ENCODE measurements around the gene PDE4D. TPM values are rescaled to one million over a fixed set of nuclear protein-coding genes. Genes with fewer than 3 reads are reported as not detected.

The PDE4D gene
- total and polyA plus RNA-seq, 10 of the 15 experiments (the other 5 are each of a cell fraction or from before 2014, with no cell fraction given) = 0.87 to 4.1 (median 2.2) TPM

DNA sequence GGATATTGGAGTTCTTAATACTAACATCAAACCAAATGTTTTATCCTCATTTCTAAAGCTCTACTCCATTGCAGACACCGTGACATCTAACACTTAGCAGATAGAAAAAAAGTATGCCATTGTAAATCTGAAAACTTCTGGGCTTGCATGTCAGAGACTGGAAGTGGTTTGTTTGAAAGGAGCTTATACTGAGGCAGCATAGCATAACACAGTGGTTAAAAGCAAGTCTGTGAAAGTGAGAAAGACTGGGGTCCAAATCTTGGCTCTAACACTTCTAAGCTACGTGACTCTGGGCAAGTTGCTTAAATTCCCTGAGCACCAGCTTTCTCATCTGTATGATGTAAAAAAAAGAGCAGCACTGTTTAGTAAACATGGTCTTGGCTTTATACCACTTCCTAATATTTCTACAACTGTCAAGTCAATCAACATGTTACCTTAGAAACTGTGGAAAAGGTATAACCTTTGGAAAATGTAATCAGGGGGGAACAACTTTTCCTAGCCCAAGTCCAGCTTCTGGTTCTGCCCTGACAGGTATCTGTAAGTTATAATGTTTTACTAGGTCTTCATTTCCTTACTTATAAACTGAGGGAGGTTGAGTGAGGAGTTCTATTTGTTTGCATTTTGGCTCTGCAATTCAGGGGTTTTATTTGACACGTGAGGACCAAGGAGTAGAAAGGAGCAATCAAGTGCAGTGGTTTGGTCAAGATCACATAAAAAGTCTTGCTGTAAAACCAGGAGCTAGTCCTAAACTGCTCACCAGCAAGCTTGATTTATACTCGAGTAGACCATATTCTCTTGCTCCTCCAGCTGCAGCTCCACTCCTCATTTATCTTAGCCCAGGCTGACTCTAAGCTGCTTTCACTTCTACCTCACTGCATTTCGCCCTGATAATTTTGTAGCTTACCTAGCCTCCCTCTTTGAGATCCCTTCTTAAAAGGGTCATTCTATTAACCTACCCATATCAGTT is 769.6 kb downstream of the PDE4D start (continued):
- TF ChIP-seq, protein P1, sequence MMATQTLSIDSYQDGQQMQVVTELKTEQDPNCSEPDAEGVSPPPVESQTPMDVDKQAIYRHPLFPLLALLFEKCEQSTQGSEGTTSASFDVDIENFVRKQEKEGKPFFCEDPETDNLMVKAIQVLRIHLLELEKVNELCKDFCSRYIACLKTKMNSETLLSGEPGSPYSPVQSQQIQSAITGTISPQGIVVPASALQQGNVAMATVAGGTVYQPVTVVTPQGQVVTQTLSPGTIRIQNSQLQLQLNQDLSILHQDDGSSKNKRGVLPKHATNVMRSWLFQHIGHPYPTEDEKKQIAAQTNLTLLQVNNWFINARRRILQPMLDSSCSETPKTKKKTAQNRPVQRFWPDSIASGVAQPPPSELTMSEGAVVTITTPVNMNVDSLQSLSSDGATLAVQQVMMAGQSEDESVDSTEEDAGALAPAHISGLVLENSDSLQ (IDR thresholded peaks at IDR 0.05) = peak; percentile 56
- TF ChIP-seq ZNF384 (IDR thresholded peaks at IDR 0.05; ENCODE audit: borderline replicate concordance, low read depth, low read length) (peak; percentile 25; the same call in 1 of the 2 replicates), STAT3 (IDR thresholded peaks at IDR 0.05; ENCODE audit: low read depth, low read length) (no peak), TAF1 (IDR thresholded peaks at IDR 0.05; ENCODE audit: borderline replicate concordance, low read depth, low read length) (no peak), RCOR1 (conservative IDR thresholded peaks at IDR 0.05; ENCODE audit: low read depth, low read length) (no peak), CREM (IDR thresholded peaks at IDR 0.05; ENCODE audit: low read depth) (no peak), POU2F2 (IDR thresholded peaks at IDR 0.05; ENCODE audit: borderline replicate concordance, low read depth, low read length) (peak; percentile 17; the same call in 1 of the 3 replicates), HDGF (IDR thresholded peaks at IDR 0.05) (no peak), IRF4 (IDR thresholded peaks at IDR 0.05; ENCODE audit: low read depth, low read length) (no peak), EP300 (IDR thresholded peaks at IDR 0.05; ENCODE audit: borderline replicate concordance in 1 of 2, control insufficient read depth in 1 of 2, low read depth in 2 of 2, low read length in 2 of 2) (0 out of 4 replicates have a peak, but pooled peaks have one; percentile 34 to 42), KLF5 (IDR thresholded peaks at IDR 0.05; ENCODE audit: partially characterized antibody) (no peak), SIN3A (IDR thresholded peaks at IDR 0.05; ENCODE audit: low read depth, low read length) (no peak), NBN (IDR thresholded peaks at IDR 0.05) (no peak), BMI1 (IDR thresholded peaks at IDR 0.05; ENCODE audit: borderline replicate concordance) (no peak), NRF1 (conservative IDR thresholded peaks at IDR 0.05; ENCODE audit: low read depth, low read length) (no peak), ATF7 (IDR thresholded peaks at IDR 0.05; ENCODE audit: low read depth) (no peak), SUPT20H (IDR thresholded peaks at IDR 0.05; ENCODE audit: borderline replicate concordance, control insufficient read depth, low read depth, low read length) (no peak)
- TF ChIP-seq, protein P2, sequence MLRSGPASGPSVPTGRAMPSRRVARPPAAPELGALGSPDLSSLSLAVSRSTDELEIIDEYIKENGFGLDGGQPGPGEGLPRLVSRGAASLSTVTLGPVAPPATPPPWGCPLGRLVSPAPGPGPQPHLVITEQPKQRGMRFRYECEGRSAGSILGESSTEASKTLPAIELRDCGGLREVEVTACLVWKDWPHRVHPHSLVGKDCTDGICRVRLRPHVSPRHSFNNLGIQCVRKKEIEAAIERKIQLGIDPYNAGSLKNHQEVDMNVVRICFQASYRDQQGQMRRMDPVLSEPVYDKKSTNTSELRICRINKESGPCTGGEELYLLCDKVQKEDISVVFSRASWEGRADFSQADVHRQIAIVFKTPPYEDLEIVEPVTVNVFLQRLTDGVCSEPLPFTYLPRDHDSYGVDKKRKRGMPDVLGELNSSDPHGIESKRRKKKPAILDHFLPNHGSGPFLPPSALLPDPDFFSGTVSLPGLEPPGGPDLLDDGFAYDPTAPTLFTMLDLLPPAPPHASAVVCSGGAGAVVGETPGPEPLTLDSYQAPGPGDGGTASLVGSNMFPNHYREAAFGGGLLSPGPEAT (IDR thresholded peaks at IDR 0.05; ENCODE audit: low read depth) = 0 out of 2 replicates have a peak, but pooled peaks have one; percentile 27
- TF ChIP-seq, protein P3, sequence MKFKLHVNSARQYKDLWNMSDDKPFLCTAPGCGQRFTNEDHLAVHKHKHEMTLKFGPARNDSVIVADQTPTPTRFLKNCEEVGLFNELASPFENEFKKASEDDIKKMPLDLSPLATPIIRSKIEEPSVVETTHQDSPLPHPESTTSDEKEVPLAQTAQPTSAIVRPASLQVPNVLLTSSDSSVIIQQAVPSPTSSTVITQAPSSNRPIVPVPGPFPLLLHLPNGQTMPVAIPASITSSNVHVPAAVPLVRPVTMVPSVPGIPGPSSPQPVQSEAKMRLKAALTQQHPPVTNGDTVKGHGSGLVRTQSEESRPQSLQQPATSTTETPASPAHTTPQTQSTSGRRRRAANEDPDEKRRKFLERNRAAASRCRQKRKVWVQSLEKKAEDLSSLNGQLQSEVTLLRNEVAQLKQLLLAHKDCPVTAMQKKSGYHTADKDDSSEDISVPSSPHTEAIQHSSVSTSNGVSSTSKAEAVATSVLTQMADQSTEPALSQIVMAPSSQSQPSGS (IDR thresholded peaks at IDR 0.05; ENCODE audit: low read length) = no peak
- TF ChIP-seq, protein P4, sequence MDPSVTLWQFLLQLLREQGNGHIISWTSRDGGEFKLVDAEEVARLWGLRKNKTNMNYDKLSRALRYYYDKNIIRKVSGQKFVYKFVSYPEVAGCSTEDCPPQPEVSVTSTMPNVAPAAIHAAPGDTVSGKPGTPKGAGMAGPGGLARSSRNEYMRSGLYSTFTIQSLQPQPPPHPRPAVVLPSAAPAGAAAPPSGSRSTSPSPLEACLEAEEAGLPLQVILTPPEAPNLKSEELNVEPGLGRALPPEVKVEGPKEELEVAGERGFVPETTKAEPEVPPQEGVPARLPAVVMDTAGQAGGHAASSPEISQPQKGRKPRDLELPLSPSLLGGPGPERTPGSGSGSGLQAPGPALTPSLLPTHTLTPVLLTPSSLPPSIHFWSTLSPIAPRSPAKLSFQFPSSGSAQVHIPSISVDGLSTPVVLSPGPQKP (IDR thresholded peaks at IDR 0.05; ENCODE audit: low read depth, low read length) = no peak
- TF ChIP-seq, protein P5, sequence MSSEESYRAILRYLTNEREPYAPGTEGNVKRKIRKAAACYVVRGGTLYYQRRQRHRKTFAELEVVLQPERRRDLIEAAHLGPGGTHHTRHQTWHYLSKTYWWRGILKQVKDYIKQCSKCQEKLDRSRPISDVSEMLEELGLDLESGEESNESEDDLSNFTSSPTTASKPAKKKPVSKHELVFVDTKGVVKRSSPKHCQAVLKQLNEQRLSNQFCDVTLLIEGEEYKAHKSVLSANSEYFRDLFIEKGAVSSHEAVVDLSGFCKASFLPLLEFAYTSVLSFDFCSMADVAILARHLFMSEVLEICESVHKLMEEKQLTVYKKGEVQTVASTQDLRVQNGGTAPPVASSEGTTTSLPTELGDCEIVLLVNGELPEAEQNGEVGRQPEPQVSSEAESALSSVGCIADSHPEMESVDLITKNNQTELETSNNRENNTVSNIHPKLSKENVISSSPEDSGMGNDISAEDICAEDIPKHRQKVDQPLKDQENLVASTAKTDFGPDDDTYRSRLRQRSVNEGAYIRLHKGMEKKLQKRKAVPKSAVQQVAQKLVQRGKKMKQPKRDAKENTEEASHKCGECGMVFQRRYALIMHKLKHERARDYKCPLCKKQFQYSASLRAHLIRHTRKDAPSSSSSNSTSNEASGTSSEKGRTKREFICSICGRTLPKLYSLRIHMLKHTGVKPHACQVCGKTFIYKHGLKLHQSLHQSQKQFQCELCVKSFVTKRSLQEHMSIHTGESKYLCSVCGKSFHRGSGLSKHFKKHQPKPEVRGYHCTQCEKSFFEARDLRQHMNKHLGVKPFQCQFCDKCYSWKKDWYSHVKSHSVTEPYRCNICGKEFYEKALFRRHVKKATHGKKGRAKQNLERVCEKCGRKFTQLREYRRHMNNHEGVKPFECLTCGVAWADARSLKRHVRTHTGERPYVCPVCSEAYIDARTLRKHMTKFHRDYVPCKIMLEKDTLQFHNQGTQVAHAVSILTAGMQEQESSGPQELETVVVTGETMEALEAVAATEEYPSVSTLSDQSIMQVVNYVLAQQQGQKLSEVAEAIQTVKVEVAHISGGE (CRISPR knock-in tag; IDR thresholded peaks at IDR 0.05) = no peak

Measured in GM12878 (cell line).